Activated CD4-positive, alpha-beta T cell treated with anti-CD3 and anti-CD28 coated beads for 36 hours (primary cell): ENCODE results near the gene TUBGCP6. TPM values are rescaled to one million over a fixed set of nuclear protein-coding genes. Genes with fewer than 3 reads are reported as not detected.
A peak's percentile ranks its signal among the peaks of the same experiment; 100 is the strongest.

Experiments
- ATAC-seq: fragments of 200-7000 bp; cut with Tn5 transposase; one replicate; pipeline ENCODE4 v1.10.0; 2021; ENCODE audit warnings: mild to moderate bottlenecking, moderate library complexity
- CTCF ChIA-PET: fragments of 350-600 bp; sonication (Branson Sonifier 250); formaldehyde crosslinking; loops from one replicate; lab custom pipeline; 2021; ENCODE audit warnings: antibody characterized with exemption; lab: Charles Lee
- POLR2A ChIA-PET: fragments of 350-600 bp; sonication (Branson Sonifier 250); formaldehyde crosslinking; loops from one replicate; lab custom pipeline; 2021; ENCODE audit warnings: antibody characterized with exemption, inconsistent platforms; lab: Charles Lee
- DNase-seq: peaks from one replicate; pipeline ENCODE4 v3.0.0-alpha.2; 2020
- H3K27ac Mint-ChIP-seq: one replicate; pipeline ENCODE4 v1.8.0; 2021; ENCODE audit warnings: mixed read lengths
- H3K27me3 Mint-ChIP-seq: one replicate; pipeline ENCODE4 v1.8.0; 2021; ENCODE audit warnings: mixed read lengths
- H3K36me3 Mint-ChIP-seq: one replicate; pipeline ENCODE4 v1.8.0; 2021; ENCODE audit warnings: low read depth, mixed read lengths
- H3K4me1 Mint-ChIP-seq: one replicate; pipeline ENCODE4 v1.8.0; 2021; ENCODE audit warnings: mixed read lengths
- H3K4me3 Mint-ChIP-seq: one replicate; pipeline ENCODE4 v1.8.0; 2021; ENCODE audit warnings: mild to moderate bottlenecking, moderate library complexity, mixed read lengths
- H3K9me3 Mint-ChIP-seq: one replicate; pipeline ENCODE4 v1.8.0; 2021; ENCODE audit warnings: low read depth, mixed read lengths
- intact Hi-C, 2 experiments: fragments of 100-400 bp; cut with DNase I in 1 of 2; cut with micrococcal nuclease in 1 of 2; formaldehyde crosslinking; loops; one replicate each; pipeline versions ENCODE4 v1.14.2 to v1.15.1; 2022 to 2024; cut with DNase I, micrococcal nuclease
- total RNA-seq, 2 experiments: library from RNA; stranded (reverse); gene quantifications; one replicate each; pipeline ENCODE4 v1.2.3, GENCODE V29; 2021

The TUBGCP6 gene
- 10 to 100 TPM; 42.2 to 49.2 TPM for total RNA-seq

GRCh38 chr22:50244420-50245213 is at the start of gene TUBGCP6:
Gene TUBGCP6 (minus strand): TSS chr22:50245023. CDS start chr22:50244459, 564 bp downstream.
- ATAC-seq, result peak; percentile 80
- H3K27ac Mint-ChIP-seq, result peak within 1 kb of the TSS; percentile 100
- intact Hi-C loops, result loop anchor here (1.0 to 10.0 kb wide), 15 partner anchors 26 to 378 kb away; partner anchors contain the start of genes MAPK11 (in 2 of the 2), NCAPH2 (in 2 of the 2), ALG12 (in 1 of the 2) and CHKB (in 1 of the 2)
- no peaks in the 10 kb centered on the region for H3K27me3 Mint-ChIP-seq
- peak; percentile 96 for DNase-seq
- peaks cover 23% of the 10 kb centered on the region for H3K4me1 Mint-ChIP-seq
- no peaks in the 10 kb centered on the region for H3K9me3 Mint-ChIP-seq
- POLR2A ChIA-PET, result interaction anchor here (0.6 to 1.2 kb wide), 2 partner anchors 24 to 376 kb away, joined by 3 to 4 read pairs; no protein-coding TSS in a partner anchor
- CTCF ChIA-PET, result interaction anchor here (0.7 to 4.3 kb wide), 8 partner anchors 12 to 376 kb away, joined by 3 to 16 read pairs (median 4); no protein-coding TSS in a partner anchor
- H3K36me3 Mint-ChIP-seq, result peaks cover 28% of the 10 kb centered on the region
- H3K4me3 Mint-ChIP-seq, result peak within 1 kb of the TSS; percentile 94

- Mint-ChIP-seq H3K36me3 (no peaks in the 10 kb centered on the region), H3K4me3 (no peak overlapping the region), H3K9me3 (no peaks in the 10 kb centered on the region), H3K27ac (no peak overlapping the region), H3K27me3 (peaks cover 38% of the 10 kb centered on the region), H3K4me1 (peaks cover 5% of the 10 kb centered on the region)
- intact Hi-C loops, result no loop called here
- DNase-seq (no peak), ATAC-seq (no peak)
- POLR2A ChIA-PET, result interaction anchor here (0.6 kb wide), 1 partner anchor 1860 kb away, joined by 3 read pairs; no protein-coding TSS in a partner anchor
- CTCF ChIA-PET, result interaction anchor here (0.6 kb wide), 1 partner anchor 106 kb away, joined by 3 read pairs; no protein-coding TSS in a partner anchor
Measured at GRCh38 chr22:50294319-50294656, 49.5 kb upstream of the TUBGCP6 start.

GRCh38 chr22:50293441-50294318 is 48.9 kb upstream of the TUBGCP6 start:
- intact Hi-C loops, result no loop called here
- peaks cover 38% of the 10 kb centered on the region for H3K27me3 Mint-ChIP-seq
- H3K36me3 Mint-ChIP-seq, result no peaks in the 10 kb centered on the region
- H3K9me3 Mint-ChIP-seq, result no peaks in the 10 kb centered on the region
- DNase-seq (no peak), ATAC-seq (peak; percentile 23)
- ChIA-PET POLR2A (interaction anchor here (0.5 to 0.6 kb wide), 2 partner anchors 257 to 1859 kb away, joined by 3 to 4 read pairs; no protein-coding TSS in a partner anchor), CTCF (interaction anchor here (0.6 kb wide), 2 partner anchors 106 to 136 kb away, joined by 3 read pairs; no protein-coding TSS in a partner anchor)
- no peak overlapping the region for H3K4me3 Mint-ChIP-seq
- H3K27ac Mint-ChIP-seq, result no peak overlapping the region
- H3K4me1 Mint-ChIP-seq, result peaks cover 5% of the 10 kb centered on the region

- DNase-seq (no peak), ATAC-seq (no peak)
- peaks cover 34% of the 10 kb centered on the region for H3K27me3 Mint-ChIP-seq
- no peak overlapping the region for H3K27ac Mint-ChIP-seq
- H3K36me3 Mint-ChIP-seq, result no peaks in the 10 kb centered on the region
- H3K4me1 Mint-ChIP-seq, result peaks cover 5% of the 10 kb centered on the region
- H3K9me3 Mint-ChIP-seq, result no peaks in the 10 kb centered on the region
- H3K4me3 Mint-ChIP-seq, result no peak overlapping the region
- POLR2A ChIA-PET, result interaction anchor here (0.5 kb wide), 1 partner anchor 256 kb away, joined by 4 read pairs; no protein-coding TSS in a partner anchor
- CTCF ChIA-PET, result interaction anchor here (0.6 to 0.7 kb wide), 3 partner anchors 26 to 734 kb away, joined by 3 read pairs; no protein-coding TSS in a partner anchor
- intact Hi-C loops, result no loop called here
Measured at GRCh38 chr22:50292643-50293440, 48.0 kb upstream of the TUBGCP6 start.

- no peak for ATAC-seq
- intact Hi-C loops, result no loop called here
- POLR2A ChIA-PET, result interaction anchor here (0.6 kb wide), 1 partner anchor 15 kb away, joined by 3 read pairs; no protein-coding TSS in a partner anchor
- no peak overlapping the region for H3K4me3 Mint-ChIP-seq
- DNase-seq, result no peak
- no peak overlapping the region for H3K27ac Mint-ChIP-seq
- peaks cover 24% of the 10 kb centered on the region for H3K27me3 Mint-ChIP-seq
- CTCF ChIA-PET, result no interaction called here
- no peaks in the 10 kb centered on the region for H3K9me3 Mint-ChIP-seq
- no peaks in the 10 kb centered on the region for H3K36me3 Mint-ChIP-seq
- H3K4me1 Mint-ChIP-seq, result peaks cover 5% of the 10 kb centered on the region
Measured at GRCh38 chr22:50289942-50290630, 45.3 kb upstream of the TUBGCP6 start.

- DNase-seq (no peak), ATAC-seq (no peak)
- Mint-ChIP-seq H3K27ac (no peak overlapping the region), H3K4me1 (peaks cover 5% of the 10 kb centered on the region), H3K9me3 (no peaks in the 10 kb centered on the region), H3K4me3 (no peak overlapping the region), H3K36me3 (no peaks in the 10 kb centered on the region), H3K27me3 (peaks cover 22% of the 10 kb centered on the region)
- intact Hi-C loops, result no loop called here
- ChIA-PET CTCF (no interaction called here), POLR2A (no interaction called here)
Measured at GRCh38 chr22:50289151-50289941, 44.5 kb upstream of the TUBGCP6 start.

- POLR2A ChIA-PET, result no interaction called here
Measured at GRCh38 chr22:50287731-50288130, 42.9 kb upstream of the TUBGCP6 start.

GRCh38 chr22:50286701-50287318 is 42.0 kb upstream of the TUBGCP6 start:
- no peaks in the 10 kb centered on the region for H3K36me3 Mint-ChIP-seq
- H3K4me1 Mint-ChIP-seq, result no peaks in the 10 kb centered on the region
- DNase-seq (no peak), ATAC-seq (no peak)
- intact Hi-C loops, result no loop called here
- CTCF ChIA-PET, result no interaction called here
- POLR2A ChIA-PET, result no interaction called here
- H3K27ac Mint-ChIP-seq, result no peak overlapping the region
- no peaks in the 10 kb centered on the region for H3K9me3 Mint-ChIP-seq
- H3K27me3 Mint-ChIP-seq, result peaks cover 8% of the 10 kb centered on the region
- no peak overlapping the region for H3K4me3 Mint-ChIP-seq

More at GRCh38 chr22:50287731-50288130, 42.9 kb upstream of the TUBGCP6 start:
- ATAC-seq (no peak), DNase-seq (no peak)
- Mint-ChIP-seq H3K36me3 (no peaks in the 10 kb centered on the region), H3K4me3 (no peak overlapping the region), H3K9me3 (no peaks in the 10 kb centered on the region), H3K4me1 (peaks cover 3% of the 10 kb centered on the region), H3K27ac (no peak overlapping the region), H3K27me3 (peaks cover 17% of the 10 kb centered on the region)
- CTCF ChIA-PET, result no interaction called here
- intact Hi-C loops, result no loop called here

- H3K4me3 Mint-ChIP-seq, result no peak overlapping the region
- no peaks in the 10 kb centered on the region for H3K9me3 Mint-ChIP-seq
- CTCF ChIA-PET, result no interaction called here
- H3K36me3 Mint-ChIP-seq, result no peaks in the 10 kb centered on the region
- POLR2A ChIA-PET, result no interaction called here
- no peaks in the 10 kb centered on the region for H3K4me1 Mint-ChIP-seq
- DNase-seq, result no peak
- no peak for ATAC-seq
- intact Hi-C loops, result no loop called here
- H3K27ac Mint-ChIP-seq, result no peak overlapping the region
- peaks cover 3% of the 10 kb centered on the region for H3K27me3 Mint-ChIP-seq
Measured at GRCh38 chr22:50286275-50286674, 41.5 kb upstream of the TUBGCP6 start.
